Daoy (cell line): Measurements from ENCODE around the gene RHBDF1. TPM values are rescaled to one million over a fixed set of nuclear protein-coding genes. Genes with fewer than 3 reads are reported as not detected.
A peak's percentile ranks its signal among the peaks of the same experiment; 100 is the strongest.

Source experiments
- DNase-seq: peaks from one replicate; pipeline ENCODE4 v3.0.0-alpha.2; 2015; ENCODE audit warnings: low read depth
- total RNA-seq: library from RNA; depleted of rRNA; stranded (reverse); fragments of >200 nt; shearing (Covaris generic); gene quantifications from 2 replicates; pipeline ENCODE4 v1.2.3, GENCODE V29; 2014; rRNA removed

The RHBDF1 gene, protein sequence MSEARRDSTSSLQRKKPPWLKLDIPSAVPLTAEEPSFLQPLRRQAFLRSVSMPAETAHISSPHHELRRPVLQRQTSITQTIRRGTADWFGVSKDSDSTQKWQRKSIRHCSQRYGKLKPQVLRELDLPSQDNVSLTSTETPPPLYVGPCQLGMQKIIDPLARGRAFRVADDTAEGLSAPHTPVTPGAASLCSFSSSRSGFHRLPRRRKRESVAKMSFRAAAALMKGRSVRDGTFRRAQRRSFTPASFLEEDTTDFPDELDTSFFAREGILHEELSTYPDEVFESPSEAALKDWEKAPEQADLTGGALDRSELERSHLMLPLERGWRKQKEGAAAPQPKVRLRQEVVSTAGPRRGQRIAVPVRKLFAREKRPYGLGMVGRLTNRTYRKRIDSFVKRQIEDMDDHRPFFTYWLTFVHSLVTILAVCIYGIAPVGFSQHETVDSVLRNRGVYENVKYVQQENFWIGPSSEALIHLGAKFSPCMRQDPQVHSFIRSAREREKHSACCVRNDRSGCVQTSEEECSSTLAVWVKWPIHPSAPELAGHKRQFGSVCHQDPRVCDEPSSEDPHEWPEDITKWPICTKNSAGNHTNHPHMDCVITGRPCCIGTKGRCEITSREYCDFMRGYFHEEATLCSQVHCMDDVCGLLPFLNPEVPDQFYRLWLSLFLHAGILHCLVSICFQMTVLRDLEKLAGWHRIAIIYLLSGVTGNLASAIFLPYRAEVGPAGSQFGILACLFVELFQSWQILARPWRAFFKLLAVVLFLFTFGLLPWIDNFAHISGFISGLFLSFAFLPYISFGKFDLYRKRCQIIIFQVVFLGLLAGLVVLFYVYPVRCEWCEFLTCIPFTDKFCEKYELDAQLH
- total RNA-seq = 4.7 and 9.3 TPM in 2 replicates

DNA sequence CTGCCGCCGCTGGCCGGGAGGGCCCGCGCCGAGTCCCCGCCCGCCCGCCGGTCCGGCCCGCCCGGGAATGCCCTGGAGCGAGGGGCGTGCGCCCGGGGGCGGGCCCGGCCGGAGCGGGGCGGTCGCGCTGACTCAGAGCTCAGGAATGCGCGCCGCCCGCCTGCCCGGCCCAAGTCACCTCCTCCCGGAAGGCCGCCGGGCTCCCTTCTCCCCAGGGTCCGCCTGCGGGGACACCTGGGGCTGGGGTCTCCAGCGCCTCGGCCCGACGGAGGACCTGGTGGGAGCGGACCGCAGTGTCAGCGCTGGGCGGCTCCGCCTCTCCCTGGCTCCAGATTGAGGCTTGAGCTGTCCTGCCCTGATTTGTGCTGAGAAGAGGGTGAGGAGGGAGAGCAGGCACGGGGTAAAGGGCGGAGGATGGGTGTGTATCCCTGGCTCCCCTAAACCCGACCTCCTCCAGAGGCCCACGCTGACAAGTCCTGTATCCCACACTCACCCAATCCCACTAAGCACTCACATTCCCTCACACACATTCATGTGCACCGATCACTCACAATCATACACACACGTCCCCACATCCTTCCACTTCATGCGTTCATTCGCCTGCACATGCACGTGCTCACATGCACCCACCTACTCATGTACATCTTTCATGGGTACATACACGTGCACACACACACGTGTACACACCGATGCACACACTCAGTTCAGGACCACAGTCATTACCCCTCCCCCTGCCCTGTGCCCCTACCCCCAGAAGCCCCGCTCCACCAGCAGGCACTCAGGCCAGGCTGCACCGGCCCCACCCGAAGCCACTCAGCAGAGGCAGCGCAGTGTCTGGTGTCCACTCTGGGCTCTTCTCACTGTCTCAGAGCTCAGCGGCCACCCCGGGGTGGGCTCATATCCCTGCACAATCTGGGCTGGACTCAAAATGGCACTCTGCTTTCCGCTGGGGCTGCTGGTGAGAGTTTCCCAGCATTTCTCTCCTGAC is at the start of gene RHBDF1:
TSS of gene RHBDF1 (minus strand) at position 71 of the 988 bp plus-strand sequence. CDS start 7,616 bp downstream, outside the sequence.
- DNase-seq = peak; percentile 71

DNA sequence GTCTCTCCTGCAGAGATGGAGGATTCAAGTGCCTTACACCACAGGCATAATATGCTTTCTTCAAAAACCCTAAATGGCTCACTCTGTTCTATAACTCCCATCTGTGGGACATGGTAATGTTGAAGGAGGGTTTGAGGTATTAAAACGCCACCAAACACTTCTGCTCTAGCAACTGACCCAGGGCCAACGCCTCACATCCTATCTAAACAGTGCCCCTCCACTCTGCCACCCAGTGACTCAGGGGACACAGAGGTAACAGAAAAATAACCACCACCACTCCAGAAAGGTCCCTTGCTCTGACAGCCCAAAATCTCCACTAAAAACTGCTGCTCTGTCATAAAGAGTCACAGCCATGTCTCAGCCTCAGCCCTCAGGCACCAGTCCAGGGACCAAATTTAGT is 48.3 kb upstream of the RHBDF1 start:
- no peak for DNase-seq

DNA sequence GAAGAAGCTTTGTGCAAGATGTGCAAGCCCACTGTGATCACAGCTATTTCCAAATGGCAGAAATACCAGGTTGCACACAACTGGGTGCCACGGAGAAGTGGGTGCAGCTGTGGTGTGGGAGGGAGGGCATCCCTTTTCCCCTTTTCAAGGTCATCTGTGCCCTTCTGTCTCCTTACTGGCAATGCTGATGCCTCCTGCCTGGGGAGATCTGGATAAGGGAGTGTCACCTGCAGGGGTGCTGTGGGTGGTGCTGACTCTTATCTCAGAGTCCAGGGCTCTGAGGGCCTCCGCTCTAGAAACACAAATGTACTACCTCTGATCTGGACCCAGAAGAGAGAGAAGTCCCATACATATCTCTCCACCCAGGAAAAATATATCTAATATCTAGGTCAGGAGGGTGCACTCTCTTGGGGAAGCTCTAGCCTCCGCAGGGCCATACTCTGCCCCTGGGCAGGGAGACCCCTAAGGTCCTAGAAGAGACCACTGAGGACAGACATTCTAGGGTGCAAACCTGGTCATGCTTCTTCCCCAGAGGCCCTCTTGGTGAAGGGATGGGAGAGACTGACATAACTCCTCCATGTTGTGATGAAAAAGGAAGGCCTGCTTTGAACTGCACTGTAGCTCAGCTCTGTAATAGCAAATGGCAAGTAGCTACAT is 47.5 kb upstream of the RHBDF1 start:
- DNase-seq = no peak

DNA sequence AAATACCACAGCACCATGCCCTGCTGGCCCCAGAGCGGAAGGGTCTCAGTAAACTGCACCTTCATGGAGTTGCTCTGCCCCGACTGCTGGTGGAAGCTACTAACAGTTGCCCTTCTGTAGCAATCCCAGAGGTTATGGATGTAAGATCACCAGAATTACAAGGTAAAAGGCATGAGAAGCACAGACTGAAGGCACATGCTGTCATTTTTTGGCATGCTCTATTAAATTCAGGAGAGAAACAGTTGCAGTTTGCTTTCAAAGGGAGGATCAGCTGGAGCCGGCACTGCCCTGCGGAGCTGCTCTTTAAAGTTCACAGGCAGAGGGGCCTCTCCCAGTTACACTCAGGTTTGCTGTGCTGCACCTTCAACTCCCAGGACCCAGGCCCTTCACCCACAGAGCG is 46.9 kb upstream of the RHBDF1 start:
- no peak for DNase-seq

DNA sequence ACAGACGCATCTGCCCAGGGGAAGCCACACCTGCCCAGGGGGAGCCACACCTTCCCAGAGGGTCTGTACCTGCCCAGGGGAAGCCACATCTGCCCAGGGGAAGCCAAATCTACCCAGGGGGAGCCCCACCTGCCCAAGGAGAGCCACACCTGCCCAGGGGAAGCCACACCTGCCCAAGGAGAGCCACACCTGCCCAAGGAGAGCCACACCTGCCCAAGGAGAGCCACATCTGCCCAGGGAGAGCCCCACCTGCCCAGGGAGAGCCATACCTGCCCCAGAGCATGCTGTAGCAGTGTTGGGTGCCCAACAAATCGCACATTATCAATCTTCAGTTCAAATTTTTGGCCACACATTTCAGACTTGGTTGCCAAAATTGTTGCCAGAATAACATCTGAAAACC is 46.4 kb upstream of the RHBDF1 start:
- DNase-seq = no peak

DNA sequence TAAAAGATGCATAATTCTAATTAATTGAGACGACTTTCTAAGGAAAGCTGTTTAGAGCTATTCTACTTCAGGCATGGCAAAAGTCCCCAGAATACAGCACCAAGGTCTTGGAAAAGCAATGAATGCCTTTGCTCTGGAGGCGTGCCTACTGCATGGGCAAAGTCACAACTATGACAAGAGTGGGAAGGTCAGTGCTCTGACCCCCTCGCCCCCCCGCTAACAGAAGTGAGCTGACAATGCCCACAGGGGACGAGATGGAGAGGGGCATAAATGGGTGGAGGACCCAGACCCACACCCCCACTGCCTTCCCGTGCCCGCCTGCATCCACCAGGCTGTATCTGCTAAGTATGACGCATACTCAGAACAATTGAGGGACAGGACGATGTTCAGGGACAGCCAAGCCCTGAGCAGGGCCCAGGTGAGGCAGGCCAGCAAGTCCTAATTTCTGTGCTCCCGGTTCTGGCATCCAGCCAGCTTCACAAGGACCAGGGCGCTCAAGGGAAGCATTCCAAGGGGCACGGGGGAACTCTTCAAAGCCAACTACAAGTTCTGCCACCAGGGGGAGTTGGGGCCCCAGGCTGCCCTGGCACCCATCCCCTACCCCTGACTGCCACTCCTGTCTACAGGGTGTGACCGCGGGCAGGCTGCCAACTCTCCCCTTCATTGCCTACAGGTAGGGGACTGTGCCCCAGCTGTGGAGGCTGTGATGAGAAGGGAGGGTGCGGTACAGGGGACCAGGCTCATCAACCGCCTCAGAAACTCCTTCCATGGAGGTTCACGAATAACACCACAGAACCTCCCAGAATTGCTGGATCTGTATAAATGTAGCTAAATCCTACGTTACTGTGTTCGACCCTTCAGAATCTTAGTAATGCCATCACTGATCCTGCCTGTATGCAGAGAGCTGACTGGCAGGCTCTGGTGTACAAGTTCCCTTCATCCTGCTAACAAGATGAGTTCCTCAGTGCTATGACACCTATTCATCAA is 45.2 kb upstream of the RHBDF1 start:
- DNase-seq = peak; percentile 57

DNA sequence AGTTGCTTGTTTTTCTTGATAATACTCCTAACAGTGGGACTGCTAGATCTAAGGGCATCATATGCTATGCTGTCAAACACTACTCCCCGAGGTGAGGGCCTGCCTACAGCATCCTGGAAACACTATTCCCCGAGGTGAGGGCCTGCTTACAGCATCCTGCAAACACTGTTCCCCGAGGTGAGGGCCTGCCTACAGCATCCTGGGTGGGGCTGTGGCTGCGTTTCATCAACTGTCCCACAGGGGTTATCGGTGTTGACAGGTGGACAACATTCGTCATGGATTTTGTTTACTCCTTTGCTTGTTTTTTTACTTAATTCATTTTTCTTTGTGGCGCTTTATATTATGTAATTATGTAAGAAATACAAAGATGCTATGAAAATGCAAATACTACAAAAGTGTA is 43.6 kb upstream of the RHBDF1 start:
- DNase-seq = no peak

DNA sequence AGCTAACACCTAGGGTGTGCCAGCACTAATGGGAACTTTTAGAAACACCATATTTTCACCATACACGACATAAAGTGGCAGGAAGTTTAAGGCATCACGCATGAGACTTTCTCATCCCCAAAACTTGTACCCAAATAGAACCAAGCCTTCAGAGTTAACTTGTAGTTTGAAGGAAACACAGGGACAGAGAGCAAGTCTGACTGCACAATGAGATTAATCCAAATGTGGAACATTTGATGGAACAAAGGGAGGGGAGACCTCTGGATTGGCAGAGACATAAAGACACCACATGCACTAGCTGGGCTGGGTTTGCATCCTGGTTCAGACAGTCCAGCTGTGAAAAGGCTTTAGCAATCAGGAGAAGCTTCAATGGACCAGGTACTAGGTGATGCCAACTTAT is 41.9 kb upstream of the RHBDF1 start:
- no peak for DNase-seq

DNA sequence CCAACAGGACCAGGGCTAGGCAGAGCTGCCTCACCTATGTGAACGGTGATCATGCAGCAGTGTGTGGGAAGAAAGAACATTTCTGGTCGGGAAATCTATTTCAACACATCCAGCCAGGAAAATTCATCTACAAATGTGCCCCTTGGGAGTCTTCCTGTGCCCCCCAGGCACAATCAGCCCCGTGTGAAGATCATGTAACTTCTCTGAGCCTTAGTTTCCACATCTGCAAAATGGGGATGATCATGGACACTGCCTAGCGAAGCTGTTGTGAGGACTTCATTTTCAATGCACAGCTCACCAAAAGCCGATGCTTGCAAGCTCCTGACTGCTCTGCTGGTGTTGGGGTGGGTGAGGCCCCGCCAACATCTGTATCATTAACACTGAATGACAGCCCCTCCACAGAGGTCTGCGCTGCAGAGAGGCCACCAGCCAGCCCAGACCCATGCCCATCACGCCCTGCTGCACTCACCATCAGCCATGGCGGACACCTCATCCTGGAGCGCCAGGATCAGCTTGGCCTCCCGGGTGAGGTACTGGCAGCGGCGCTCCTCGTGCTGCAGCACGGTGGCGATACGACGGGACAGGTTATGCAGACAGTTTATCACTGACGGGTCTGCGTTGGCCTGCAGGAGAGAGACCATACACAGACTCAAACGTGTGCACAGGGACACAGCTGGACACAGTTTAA is 39.9 kb upstream of the RHBDF1 start:
- DNase-seq = no peak

DNA sequence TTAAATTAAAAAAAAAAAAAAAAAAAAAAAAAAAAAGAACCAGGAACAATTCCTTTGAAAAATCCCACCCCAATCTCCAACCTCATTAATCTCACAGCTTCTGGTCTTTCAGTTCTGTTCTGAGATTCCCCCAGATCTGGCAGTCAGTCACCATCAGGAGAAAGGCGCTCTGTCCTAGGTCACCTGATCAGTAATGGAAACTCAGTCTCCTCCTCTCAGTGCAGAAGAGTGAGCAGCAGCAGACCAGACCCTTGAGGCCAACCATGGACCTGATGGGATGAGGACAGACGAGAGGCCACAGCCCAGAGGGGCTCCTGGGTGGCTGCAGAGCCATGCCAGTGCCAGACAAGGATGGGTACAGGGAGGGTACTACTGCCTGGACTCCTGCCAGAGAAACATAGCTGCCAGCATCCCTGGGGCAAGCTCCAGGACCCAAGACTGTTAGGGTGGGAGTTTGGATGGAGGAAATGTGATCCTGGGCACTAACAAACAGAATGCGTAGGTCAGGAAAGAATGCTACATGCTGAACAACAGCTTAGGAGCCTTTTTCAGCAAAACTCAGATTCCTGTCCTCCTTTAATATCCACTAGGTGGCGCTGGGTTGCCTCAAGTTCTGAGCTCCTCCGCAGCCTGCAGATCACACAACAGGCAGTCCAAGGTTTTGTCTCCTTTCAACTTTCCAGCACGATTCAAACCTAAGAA is 34.3 kb upstream of the RHBDF1 start:
- DNase-seq = peak; percentile 65

DNA sequence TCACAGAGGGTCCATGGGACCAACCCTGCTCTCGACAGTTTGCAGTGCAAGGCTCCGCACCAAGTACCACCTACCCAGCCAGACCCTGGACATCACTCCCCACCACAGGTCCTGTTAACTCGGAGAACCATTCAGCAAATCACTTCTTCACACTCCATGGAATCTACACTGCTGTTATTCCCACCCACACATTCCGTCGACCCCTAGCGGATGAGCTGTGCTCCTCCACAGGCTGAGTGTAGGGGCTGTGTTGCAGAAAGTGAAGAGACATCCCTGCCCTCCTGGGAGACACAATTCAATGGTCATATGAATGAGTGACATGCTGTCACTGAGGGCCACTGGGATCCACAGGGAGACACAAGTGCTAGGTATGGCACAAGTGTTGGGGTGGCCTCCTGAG is 33.1 kb upstream of the RHBDF1 start:
- no peak for DNase-seq

DNA sequence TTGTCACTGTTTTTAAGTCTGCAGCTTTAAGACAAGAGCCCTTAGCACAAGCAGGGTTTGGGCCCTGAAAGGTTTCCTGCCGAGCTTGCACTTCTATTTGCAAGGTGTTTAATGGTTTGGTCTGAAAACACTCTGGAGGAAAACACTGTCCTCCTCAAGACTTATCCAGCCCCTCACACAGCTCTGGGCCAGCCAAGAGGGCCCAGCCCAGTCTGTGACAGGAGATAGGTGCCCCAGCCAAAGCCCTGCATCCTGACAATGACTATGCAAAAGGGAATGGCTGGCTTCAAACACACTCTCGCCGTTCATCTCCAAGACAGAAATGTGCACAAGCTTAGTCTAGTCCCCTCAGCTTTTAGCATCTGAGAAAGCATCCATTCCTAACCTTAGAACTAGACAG is 32.5 kb upstream of the RHBDF1 start:
- no peak for DNase-seq

DNA sequence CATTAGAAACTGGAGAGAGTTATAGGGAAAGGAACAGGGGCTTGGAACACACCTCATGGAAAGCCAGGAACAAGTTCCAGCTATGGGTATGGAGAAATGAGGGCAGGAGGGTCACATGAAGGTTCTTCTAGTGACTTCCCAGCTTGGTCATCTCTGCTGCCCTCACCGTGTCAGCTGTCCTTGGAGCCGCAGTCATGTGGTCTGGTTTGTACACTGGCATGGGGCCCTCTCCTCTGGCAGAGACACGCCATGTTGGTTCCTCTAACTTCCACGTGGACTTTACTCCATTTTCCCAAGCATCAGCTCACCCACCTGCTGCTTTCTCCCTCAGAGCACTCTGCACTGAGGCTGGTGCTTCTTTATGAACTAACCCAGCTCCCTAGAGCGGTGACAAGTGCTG is 31.9 kb upstream of the RHBDF1 start:
- DNase-seq = no peak

DNA sequence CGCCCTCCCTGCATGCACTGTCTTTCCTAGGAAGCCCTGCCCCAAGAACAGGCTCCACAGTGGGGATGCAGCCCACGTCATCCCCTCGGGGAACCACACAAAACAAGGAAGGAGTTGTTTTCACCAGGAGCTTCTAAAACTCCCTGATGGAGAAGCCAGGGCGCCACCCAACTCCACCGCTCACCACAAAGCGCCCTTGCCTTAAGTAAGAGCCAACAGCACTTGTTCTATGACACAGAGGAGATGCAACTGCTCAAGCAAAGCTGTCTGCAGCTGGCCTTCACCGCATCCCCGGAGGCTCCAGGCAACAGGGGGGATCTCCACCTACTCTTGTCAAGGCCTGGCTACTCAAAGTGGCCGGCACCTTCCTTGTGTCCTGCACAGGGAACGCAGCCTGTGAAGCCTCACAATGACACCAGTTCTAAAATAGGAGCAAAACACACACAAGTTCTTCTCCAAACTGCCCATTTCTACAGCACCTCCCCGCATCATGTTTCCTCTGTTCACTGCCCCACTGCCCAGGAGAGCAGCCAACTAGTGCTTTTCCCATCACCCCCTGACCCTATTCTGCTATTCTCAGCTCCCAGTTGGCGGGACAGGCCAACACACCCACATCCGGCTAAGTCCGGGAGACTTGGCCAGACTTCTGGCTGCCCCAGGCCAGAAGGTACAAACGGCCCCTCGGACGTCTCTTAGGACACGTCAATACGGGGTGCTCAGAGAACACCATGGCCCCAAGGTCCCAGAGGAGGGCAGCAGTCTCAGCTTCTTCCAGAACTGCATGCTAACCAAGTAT is 29.8 kb upstream of the RHBDF1 start:
- no peak for DNase-seq

DNA sequence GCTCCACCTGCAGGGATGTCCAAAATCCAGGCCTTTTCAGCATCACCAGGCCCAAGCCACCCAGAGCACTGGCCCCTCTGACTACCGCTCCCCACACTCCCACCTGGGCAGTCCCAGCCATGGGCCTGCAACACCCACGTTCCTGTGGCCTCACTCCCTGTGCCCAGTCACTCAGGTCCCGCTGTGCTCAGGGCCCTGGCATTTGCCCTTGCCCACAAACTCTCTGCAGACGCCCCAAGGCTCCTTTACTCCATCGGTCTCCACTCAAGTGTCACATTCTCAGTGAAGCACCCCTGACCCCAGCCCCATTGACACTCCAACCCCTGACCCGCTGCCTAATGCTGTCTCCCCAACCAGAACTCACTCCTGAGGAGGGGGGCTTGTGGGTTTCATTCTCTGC is 29.2 kb upstream of the RHBDF1 start:
- no peak for DNase-seq

DNA sequence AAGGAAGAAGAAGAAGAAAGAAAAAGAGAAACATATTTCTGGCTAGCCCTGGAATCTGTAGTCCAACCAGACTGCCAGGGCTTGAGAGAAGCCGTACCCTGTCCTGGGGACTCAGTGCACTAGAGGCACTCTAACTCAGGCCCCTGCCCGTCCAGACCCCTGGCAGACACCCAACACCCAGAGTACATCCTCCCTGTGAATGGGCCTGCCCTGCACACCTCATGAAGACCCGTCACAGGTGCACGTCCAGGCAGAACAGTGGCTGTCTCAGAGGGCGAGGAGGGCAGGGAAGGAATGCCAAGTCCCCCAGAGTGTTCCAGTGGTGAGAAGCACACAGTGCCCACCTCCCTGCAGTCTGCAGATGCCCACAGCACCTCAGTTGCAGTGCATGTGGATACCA is 28.6 kb upstream of the RHBDF1 start:
- no peak for DNase-seq

DNA sequence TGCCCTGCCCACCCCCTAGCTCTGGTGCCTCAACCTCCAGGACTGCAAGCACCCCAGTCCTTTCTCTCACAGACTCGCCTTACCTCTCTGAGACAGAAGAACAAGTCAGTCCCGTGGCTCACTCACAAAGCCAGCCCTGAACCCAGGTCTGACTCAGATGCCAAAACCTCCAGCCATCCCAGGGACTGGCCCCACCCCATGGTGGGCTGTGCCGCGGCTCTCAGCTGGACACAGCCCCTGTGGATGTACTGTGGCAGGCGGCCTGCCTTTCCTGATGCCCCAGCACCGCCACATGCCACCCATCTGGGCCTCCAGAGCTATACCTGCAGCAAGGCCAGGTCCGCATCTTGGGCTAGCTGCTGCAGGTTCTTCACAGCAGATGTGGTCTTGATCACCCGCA is 25.4 kb upstream of the RHBDF1 start:
- no peak for DNase-seq

DNA sequence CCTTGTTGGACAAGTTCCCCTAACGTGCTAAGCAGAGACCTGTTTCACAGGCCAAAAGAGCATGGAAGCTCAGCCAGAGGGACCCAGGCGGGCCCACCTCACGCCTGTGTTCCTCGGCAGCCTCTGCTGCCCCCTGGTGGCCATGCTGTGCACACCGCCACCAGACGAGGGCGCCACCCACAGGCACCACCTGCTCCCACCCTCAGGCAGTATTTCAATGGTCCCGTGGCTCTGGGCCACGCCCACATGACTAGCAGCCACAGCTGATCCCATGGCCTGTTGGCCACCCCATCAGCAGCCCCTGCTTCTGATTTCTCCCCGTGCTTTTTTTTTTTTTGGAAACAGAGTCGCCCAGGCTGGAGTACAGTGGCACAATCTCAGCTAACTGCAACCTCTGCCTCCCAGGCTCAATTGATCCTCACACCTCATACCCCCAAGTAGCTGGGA is 24.5 kb upstream of the RHBDF1 start:
- peak; percentile 89 for DNase-seq
